Endothelial cell (in vitro differentiated cells): ENCODE data around the gene COMMD10. TPM values are rescaled to one million over a fixed set of nuclear protein-coding genes. Genes with fewer than 3 reads are reported as not detected.

Experiments
- DNase-seq: peaks from one replicate; pipeline ENCODE4 v3.0.0; 2021; ENCODE audit warnings: low spot score
- H3K27ac Mint-ChIP-seq: one replicate; pipeline ENCODE4 v1.8.0; 2021; ENCODE audit warnings: mixed read lengths, inconsistent platforms; ENCODE audit not compliant: unreplicated experiment
- H3K27me3 Mint-ChIP-seq: one replicate; pipeline ENCODE4 v1.8.0; 2021; ENCODE audit warnings: mild to moderate bottlenecking, moderate library complexity, mixed read lengths, inconsistent platforms; ENCODE audit not compliant: unreplicated experiment
- H3K36me3 Mint-ChIP-seq: one replicate; pipeline ENCODE4 v1.8.0; 2021; ENCODE audit warnings: mild to moderate bottlenecking, low read depth, mixed read lengths, inconsistent platforms; ENCODE audit not compliant: unreplicated experiment
- H3K4me1 Mint-ChIP-seq: one replicate; pipeline ENCODE4 v1.8.0; 2021; ENCODE audit warnings: mild to moderate bottlenecking, mixed read lengths, inconsistent platforms; ENCODE audit not compliant: unreplicated experiment
- H3K4me3 Mint-ChIP-seq: one replicate; pipeline ENCODE4 v1.8.0; 2021; ENCODE audit warnings: mild to moderate bottlenecking, mixed read lengths, inconsistent platforms; ENCODE audit not compliant: unreplicated experiment
- H3K9me3 Mint-ChIP-seq: one replicate; pipeline ENCODE4 v1.8.0; 2021; ENCODE audit warnings: mixed read lengths, inconsistent platforms; ENCODE audit not compliant: unreplicated experiment
- CTCF ChIP-seq: fragments of 200-600 bp; sonication (generic); IDR thresholded peaks from one replicate; pipeline ENCODE4 v1.5.0; 2021; ENCODE audit warnings: antibody characterized with exemption; ENCODE audit not compliant: unreplicated experiment
- total RNA-seq: library from RNA; stranded (reverse); fragmentation: NEBNext Ultra II Directional; extraction: Animal tissue kit (Norgen Biotek cat#: 25700); gene quantifications from one replicate; pipeline ENCODE4 v1.2.1, GENCODE V29; 2021; ENCODE audit not compliant: unreplicated experiment

The COMMD10 gene
- total RNA-seq, 1 donor from 2014 or later: 27.8 TPM

GRCh38 chr5:116281309-116281708 is 196.5 kb downstream of the COMMD10 start:
- no peak overlapping the region for H3K27ac Mint-ChIP-seq
- no peak for DNase-seq
- no peaks in the 10 kb centered on the region for H3K36me3 Mint-ChIP-seq
- no peaks in the 10 kb centered on the region for H3K9me3 Mint-ChIP-seq
- no peaks in the 10 kb centered on the region for H3K4me1 Mint-ChIP-seq
- H3K4me3 Mint-ChIP-seq: no peak overlapping the region
- TF ChIP-seq CTCF: no peak
- no peaks in the 10 kb centered on the region for H3K27me3 Mint-ChIP-seq

- Mint-ChIP-seq H3K4me1 (peaks cover 3% of the 10 kb centered on the region), H3K4me3 (no peak overlapping the region), H3K9me3 (no peaks in the 10 kb centered on the region), H3K36me3 (peaks cover 6% of the 10 kb centered on the region), H3K27ac (no peak overlapping the region), H3K27me3 (peaks cover 1% of the 10 kb centered on the region)
- DNase-seq: no peak
- TF ChIP-seq CTCF: no peak
Measured at GRCh38 chr5:116288524-116288923, 203.7 kb downstream of the COMMD10 start.

GRCh38 chr5:116289276-116289675 is 204.5 kb downstream of the COMMD10 start:
- H3K27me3 Mint-ChIP-seq: peaks cover 1% of the 10 kb centered on the region
- H3K36me3 Mint-ChIP-seq: peaks cover 6% of the 10 kb centered on the region
- DNase-seq: peak; percentile 10
- peaks cover 3% of the 10 kb centered on the region for H3K4me1 Mint-ChIP-seq
- no peak overlapping the region for H3K27ac Mint-ChIP-seq
- TF ChIP-seq CTCF: peak; percentile 47
- H3K9me3 Mint-ChIP-seq: no peaks in the 10 kb centered on the region
- no peak overlapping the region for H3K4me3 Mint-ChIP-seq

- Mint-ChIP-seq H3K4me3 (no peak overlapping the region), H3K4me1 (peaks cover 3% of the 10 kb centered on the region), H3K36me3 (peaks cover 6% of the 10 kb centered on the region), H3K27me3 (peaks cover 1% of the 10 kb centered on the region), H3K9me3 (no peaks in the 10 kb centered on the region), H3K27ac (no peak overlapping the region)
- TF ChIP-seq CTCF: no peak
- no peak for DNase-seq
Measured at GRCh38 chr5:116291271-116291670, 206.4 kb downstream of the COMMD10 start.

GRCh38 chr5:116292321-116292720 is 207.5 kb downstream of the COMMD10 start:
- Mint-ChIP-seq H3K9me3 (no peaks in the 10 kb centered on the region), H3K4me3 (no peak overlapping the region), H3K27ac (no peak overlapping the region), H3K4me1 (peaks cover 3% of the 10 kb centered on the region), H3K27me3 (no peaks in the 10 kb centered on the region), H3K36me3 (peaks cover 6% of the 10 kb centered on the region)
- DNase-seq: no peak
- no peak for TF ChIP-seq CTCF
